ENCODE measurements around the gene RFX7. TPM values are rescaled to one million over a fixed set of nuclear protein-coding genes. Genes with fewer than 3 reads are reported as not detected.
"Not testable (repeated sequence)": the region's sequence is repeated elsewhere in the genome, so short reads cannot be mapped to it uniquely, and the experiment has no call there.

Gene RFX7
- 7.7 TPM for total RNA-seq
- polyA plus RNA-seq: 5.9 TPM
- long read RNA-seq, donor 1: 0 reads
- long read RNA-seq, donor 2: 0 reads
- long read RNA-seq, donor 3: 0 reads
- long read RNA-seq, donor 4: 0 reads
- long read RNA-seq, donor 5: 0 reads
- long read RNA-seq, donor 6: 0 reads
- long read RNA-seq, donor 7: 0 reads
- long read RNA-seq, donor 8: 0 reads
- long read RNA-seq, donor 9: 0 reads
- long read RNA-seq, donor 10, partial matches to known transcripts: 7 of 7 reads
- long read RNA-seq, donor 10, other reads (novel, unspliced or antisense): 0 of 7 reads

- no peaks in the 10 kb centered on the region for H3K27me3 ChIP-seq (ENCODE audit: control insufficient read depth in 2 of 2, insufficient read depth in 1 of 2, low read length in 1 of 2)
- under 1% methylated on average over 85 of the region's 85 CpGs for WGBS
- no peaks in the 10 kb centered on the region for H3K9me3 ChIP-seq (ENCODE audit: control insufficient read depth in 2 of 2, insufficient read depth in 1 of 2, low read length in 1 of 2)
- peak in 8 of 9 donors; percentile 42 to 77 (median 58) for DNase-seq (ENCODE audit: low read depth in 6 of 9, low spot score in 9 of 9)
- H3K4me1 ChIP-seq (ENCODE audit: control insufficient read depth in 2 of 2, insufficient read depth in 2 of 2, low read length in 2 of 2): peaks cover 16 to 19% of the 10 kb centered on the region in 2 donors
- H3K36me3 ChIP-seq (ENCODE audit: control insufficient read depth in 2 of 2, insufficient read depth in 2 of 2, low read length in 1 of 2): no peaks in the 10 kb centered on the region
- peak within 1 kb of the TSS; percentile 69 to 95 for H3K4me3 ChIP-seq (ENCODE audit: low read length in 2 of 2)
- H3K27ac ChIP-seq (ENCODE audit: low read depth in 1 of 2, low read length in 1 of 2): peak within 1 kb of the TSS; percentile 90 to 94
These were observed at the start of gene RFX7 for GRCh38 chr15:56243163-56244037. TSS of gene RFX7 (minus strand) at chr15:56243879. CDS start at chr15:56243285, 594 bp downstream.

- Histone ChIP-seq H3K36me3 (ENCODE audit: control insufficient read depth in 2 of 2, insufficient read depth in 2 of 2, low read length in 1 of 2) (no peaks in the 10 kb centered on the region), H3K4me3 (ENCODE audit: low read length in 2 of 2) (no peak overlapping the region), H3K27me3 (ENCODE audit: control insufficient read depth in 2 of 2, insufficient read depth in 1 of 2, low read length in 1 of 2) (no peaks in the 10 kb centered on the region), H3K4me1 (ENCODE audit: control insufficient read depth in 2 of 2, insufficient read depth in 2 of 2, low read length in 2 of 2) (no peaks in the 10 kb centered on the region), H3K9me3 (ENCODE audit: control insufficient read depth in 2 of 2, insufficient read depth in 1 of 2, low read length in 1 of 2) (peaks cover 0 to 9% of the 10 kb centered on the region in 2 donors), H3K27ac (ENCODE audit: low read depth in 1 of 2, low read length in 1 of 2) (no peak overlapping the region)
- 97% methylated on average over 5 of the region's 5 CpGs for WGBS
- no peak for DNase-seq (ENCODE audit: low read depth in 6 of 9, low spot score in 9 of 9)
These were observed 49.1 kb upstream of the RFX7 start for GRCh38 chr15:56292546-56293316.

GRCh38 chr15:56291741-56292140, 48.1 kb upstream of the RFX7 start:
- no peaks in the 10 kb centered on the region for H3K27me3 ChIP-seq (ENCODE audit: control insufficient read depth in 2 of 2, insufficient read depth in 1 of 2, low read length in 1 of 2)
- H3K9me3 ChIP-seq (ENCODE audit: control insufficient read depth in 2 of 2, insufficient read depth in 1 of 2, low read length in 1 of 2): peaks cover 0 to 9% of the 10 kb centered on the region in 2 donors
- H3K36me3 ChIP-seq (ENCODE audit: control insufficient read depth in 2 of 2, insufficient read depth in 2 of 2, low read length in 1 of 2): no peaks in the 10 kb centered on the region
- no peaks in the 10 kb centered on the region for H3K4me1 ChIP-seq (ENCODE audit: control insufficient read depth in 2 of 2, insufficient read depth in 2 of 2, low read length in 2 of 2)
- no peak overlapping the region for H3K27ac ChIP-seq (ENCODE audit: low read depth in 1 of 2, low read length in 1 of 2)
- no peak for DNase-seq (ENCODE audit: low read depth in 6 of 9, low spot score in 9 of 9)
- 97% methylated on average over 2 of the region's 2 CpGs for WGBS
- no peak overlapping the region for H3K4me3 ChIP-seq (ENCODE audit: low read length in 2 of 2)

- H3K27ac ChIP-seq (ENCODE audit: low read depth in 1 of 2, low read length in 1 of 2): no peak overlapping the region
- DNase-seq (ENCODE audit: low read depth in 6 of 9, low spot score in 9 of 9): peak in 1 of 9 donors; percentile 12
- H3K27me3 ChIP-seq (ENCODE audit: control insufficient read depth in 2 of 2, insufficient read depth in 1 of 2, low read length in 1 of 2): no peaks in the 10 kb centered on the region
- no peaks in the 10 kb centered on the region for H3K4me1 ChIP-seq (ENCODE audit: control insufficient read depth in 2 of 2, insufficient read depth in 2 of 2, low read length in 2 of 2)
- no peaks in the 10 kb centered on the region for H3K36me3 ChIP-seq (ENCODE audit: control insufficient read depth in 2 of 2, insufficient read depth in 2 of 2, low read length in 1 of 2)
- H3K4me3 ChIP-seq (ENCODE audit: low read length in 2 of 2): no peak overlapping the region
- WGBS: 91% methylated on average over 3 of the region's 3 CpGs
- H3K9me3 ChIP-seq (ENCODE audit: control insufficient read depth in 2 of 2, insufficient read depth in 1 of 2, low read length in 1 of 2): peaks cover 0 to 9% of the 10 kb centered on the region in 2 donors
These were observed 42.5 kb upstream of the RFX7 start for GRCh38 chr15:56286213-56286612.

GRCh38 chr15:56281145-56281544, 37.5 kb upstream of the RFX7 start:
- no peaks in the 10 kb centered on the region for H3K9me3 ChIP-seq (ENCODE audit: control insufficient read depth in 2 of 2, insufficient read depth in 1 of 2, low read length in 1 of 2)
- no peak overlapping the region for H3K27ac ChIP-seq (ENCODE audit: low read depth in 1 of 2, low read length in 1 of 2)
- no peaks in the 10 kb centered on the region for H3K36me3 ChIP-seq (ENCODE audit: control insufficient read depth in 2 of 2, insufficient read depth in 2 of 2, low read length in 1 of 2)
- no peak overlapping the region for H3K4me3 ChIP-seq (ENCODE audit: low read length in 2 of 2)
- no peaks in the 10 kb centered on the region for H3K4me1 ChIP-seq (ENCODE audit: control insufficient read depth in 2 of 2, insufficient read depth in 2 of 2, low read length in 2 of 2)
- DNase-seq (ENCODE audit: low read depth in 6 of 9, low spot score in 9 of 9): no peak
- 94% methylated on average over 6 of the region's 6 CpGs for WGBS
- no peaks in the 10 kb centered on the region for H3K27me3 ChIP-seq (ENCODE audit: control insufficient read depth in 2 of 2, insufficient read depth in 1 of 2, low read length in 1 of 2)

- no peaks in the 10 kb centered on the region for H3K4me1 ChIP-seq (ENCODE audit: control insufficient read depth in 2 of 2, insufficient read depth in 2 of 2, low read length in 2 of 2)
- no peak overlapping the region for H3K27ac ChIP-seq (ENCODE audit: low read depth in 1 of 2, low read length in 1 of 2)
- no peak for DNase-seq (ENCODE audit: low read depth in 6 of 9, low spot score in 9 of 9)
- H3K4me3 ChIP-seq (ENCODE audit: low read length in 2 of 2): no peak overlapping the region
- no peaks in the 10 kb centered on the region for H3K9me3 ChIP-seq (ENCODE audit: control insufficient read depth in 2 of 2, insufficient read depth in 1 of 2, low read length in 1 of 2)
- H3K27me3 ChIP-seq (ENCODE audit: control insufficient read depth in 2 of 2, insufficient read depth in 1 of 2, low read length in 1 of 2): no peaks in the 10 kb centered on the region
- WGBS: 98% methylated on average over 3 of the region's 3 CpGs
- H3K36me3 ChIP-seq (ENCODE audit: control insufficient read depth in 2 of 2, insufficient read depth in 2 of 2, low read length in 1 of 2): no peaks in the 10 kb centered on the region
These were observed 30.0 kb upstream of the RFX7 start for GRCh38 chr15:56273724-56274123.

- 27% methylated on average over 1 of the region's 1 CpG for WGBS
- H3K27me3 ChIP-seq (ENCODE audit: control insufficient read depth in 2 of 2, insufficient read depth in 1 of 2, low read length in 1 of 2): no peaks in the 10 kb centered on the region
- DNase-seq (ENCODE audit: low read depth in 6 of 9, low spot score in 9 of 9): no peak
- no peak overlapping the region for H3K4me3 ChIP-seq (ENCODE audit: low read length in 2 of 2)
- H3K27ac ChIP-seq (ENCODE audit: low read depth in 1 of 2, low read length in 1 of 2): no peak overlapping the region
- no peaks in the 10 kb centered on the region for H3K36me3 ChIP-seq (ENCODE audit: control insufficient read depth in 2 of 2, insufficient read depth in 2 of 2, low read length in 1 of 2)
- H3K9me3 ChIP-seq (ENCODE audit: control insufficient read depth in 2 of 2, insufficient read depth in 1 of 2, low read length in 1 of 2): no peaks in the 10 kb centered on the region
- no peaks in the 10 kb centered on the region for H3K4me1 ChIP-seq (ENCODE audit: control insufficient read depth in 2 of 2, insufficient read depth in 2 of 2, low read length in 2 of 2)
These were observed 28.8 kb upstream of the RFX7 start for GRCh38 chr15:56272454-56272853.

- not testable (repeated sequence) for DNase-seq (ENCODE audit: low read depth in 6 of 9, low spot score in 9 of 9); H3K9me3 ChIP-seq (ENCODE audit: control insufficient read depth in 2 of 2, insufficient read depth in 1 of 2, low read length in 1 of 2); H3K4me3 ChIP-seq (ENCODE audit: low read length in 2 of 2); H3K27me3 ChIP-seq (ENCODE audit: control insufficient read depth in 2 of 2, insufficient read depth in 1 of 2, low read length in 1 of 2); H3K36me3 ChIP-seq (ENCODE audit: control insufficient read depth in 2 of 2, insufficient read depth in 2 of 2, low read length in 1 of 2); H3K4me1 ChIP-seq (ENCODE audit: control insufficient read depth in 2 of 2, insufficient read depth in 2 of 2, low read length in 2 of 2); H3K27ac ChIP-seq (ENCODE audit: low read depth in 1 of 2, low read length in 1 of 2)
- 98% methylated on average over 5 of the region's 5 CpGs for WGBS
These were observed 22.8 kb upstream of the RFX7 start for GRCh38 chr15:56266465-56266864.
